COLO829 (cell line): Measurements from ENCODE around the gene USP14.

Experiments used
- DNase-seq: peaks from one replicate; pipeline ENCODE4 v3.0.0; 2012; ENCODE audit warnings: low spot score

Gene USP14

DNA sequence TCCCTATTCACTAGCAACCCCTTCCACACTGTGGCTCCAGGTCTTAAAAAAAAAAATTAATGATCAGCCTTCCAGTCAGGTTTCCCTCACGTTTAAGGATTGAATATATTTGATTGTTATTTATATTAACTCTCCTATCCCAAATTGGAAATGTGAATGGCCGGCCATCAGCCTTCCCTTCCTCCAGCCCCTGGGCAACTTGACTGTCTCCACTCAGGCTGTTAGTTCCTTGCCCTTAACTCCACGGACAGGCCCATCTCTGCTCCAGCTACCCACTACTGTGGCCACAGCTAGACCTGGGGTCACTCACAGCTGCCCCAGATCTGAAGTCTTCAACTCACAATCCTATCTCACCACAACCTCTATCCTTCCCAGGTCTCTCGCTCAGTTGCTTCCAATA is 69.5 kb downstream of the USP14 start:
- DNase-seq: no peak

GRCh38 chr18:228586-228985 is 70.2 kb downstream of the USP14 start:
- DNase-seq: no peak

DNA sequence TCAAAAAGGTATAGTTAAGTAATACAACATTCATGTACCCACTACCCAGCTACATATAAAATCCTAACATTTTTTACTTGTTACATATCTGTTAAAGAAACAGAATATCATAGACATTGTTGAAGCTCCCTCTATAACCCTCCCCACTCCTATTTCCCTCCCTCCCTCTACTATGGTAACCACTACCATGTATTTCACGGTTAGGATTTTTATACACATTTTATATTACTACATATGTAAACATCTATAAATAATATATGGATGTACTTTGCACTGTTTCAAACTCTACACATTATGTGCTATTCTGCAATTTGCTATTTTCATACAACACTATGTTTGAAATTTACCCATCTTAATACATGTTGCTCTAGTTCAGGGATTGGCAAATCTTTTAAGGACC is 73.2 kb downstream of the USP14 start:
- no peak for DNase-seq

- no peak for DNase-seq
Observed at GRCh38 chr18:240175-240574, 81.8 kb downstream of the USP14 start.

DNA sequence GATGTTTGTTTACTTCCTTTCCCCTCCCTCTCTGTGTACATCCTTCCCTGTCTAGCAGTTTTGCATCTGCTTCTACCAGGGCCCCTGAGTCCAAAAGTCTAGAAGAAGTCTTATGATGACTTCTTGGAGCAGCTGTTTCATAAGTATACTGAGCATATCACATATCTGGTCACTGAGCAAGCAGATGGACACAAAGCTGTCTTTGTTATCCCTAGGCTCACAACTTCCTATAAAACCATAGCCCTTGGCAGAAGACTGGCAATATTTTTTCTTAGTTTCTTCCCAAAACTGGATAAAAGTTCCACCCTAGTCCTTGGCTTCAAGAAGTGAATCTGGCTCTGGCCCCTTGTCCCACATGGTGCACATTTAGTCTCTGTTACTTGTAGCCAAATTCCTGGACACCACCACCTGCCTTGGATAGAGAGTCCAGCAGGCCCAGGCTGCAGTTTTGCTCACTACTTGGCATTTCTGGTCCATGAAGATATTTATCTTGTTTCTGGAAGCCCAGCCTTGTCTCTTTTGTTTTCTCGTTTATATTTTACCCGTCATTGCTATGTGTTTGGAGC is 87.0 kb downstream of the USP14 start:
- DNase-seq: peak; percentile 70

DNA sequence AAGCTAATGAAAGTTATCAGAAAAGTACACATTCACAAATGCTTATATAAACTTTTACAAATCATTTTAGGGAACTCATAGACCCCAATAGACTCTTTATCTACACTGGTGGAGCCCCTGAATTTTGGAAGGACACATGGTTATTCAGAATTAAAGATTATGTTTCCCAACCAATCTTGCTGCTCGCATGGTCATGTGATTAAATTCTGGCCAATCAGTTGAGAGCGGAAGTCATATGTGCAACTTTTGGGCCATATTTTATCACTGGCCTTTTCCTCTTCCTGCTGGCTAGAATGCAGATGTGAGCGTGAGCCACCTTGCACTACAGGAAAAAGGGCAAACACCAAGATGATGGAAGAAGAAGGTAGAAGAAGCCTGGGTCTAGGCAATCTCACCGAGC is 89.7 kb downstream of the USP14 start:
- DNase-seq: no peak

DNA sequence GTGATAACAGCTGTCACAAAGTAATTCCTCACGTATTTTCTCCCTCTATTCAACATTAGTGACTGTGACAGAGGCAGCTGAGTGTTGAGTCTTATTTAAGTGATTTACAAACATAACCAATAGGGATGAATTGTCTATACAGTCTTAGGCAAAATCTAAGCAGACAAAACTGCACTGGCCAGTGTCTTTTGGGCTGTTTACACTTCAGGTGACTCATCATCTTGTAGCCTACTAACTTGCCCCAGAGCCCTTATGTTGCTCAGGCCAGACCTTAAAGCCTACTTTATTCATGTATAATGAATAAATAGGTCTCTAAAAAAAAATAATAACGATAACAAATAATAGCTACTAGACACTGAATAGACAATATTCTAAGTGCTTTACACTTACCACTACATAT is 92.3 kb downstream of the USP14 start:
- DNase-seq: no peak

GRCh38 chr18:251572-251971 is 93.2 kb downstream of the USP14 start:
- DNase-seq: no peak

DNA sequence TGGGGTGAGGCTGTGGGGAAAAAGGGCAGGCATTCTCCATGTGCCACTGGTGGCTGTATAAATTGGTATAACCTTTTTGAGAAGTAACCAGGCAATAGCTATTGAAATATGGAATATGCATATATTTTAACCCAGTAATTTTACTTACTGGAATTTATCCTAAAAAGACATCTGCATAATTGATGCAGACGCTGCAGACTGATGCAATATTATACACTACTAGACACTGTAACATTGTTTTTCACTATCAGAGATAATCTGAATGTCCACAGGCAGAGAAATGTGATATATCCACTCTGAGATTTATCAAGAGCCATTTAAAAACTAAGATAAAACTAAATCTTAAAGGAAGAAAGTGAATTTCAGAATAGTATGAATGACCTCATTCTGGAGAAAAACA is 94.8 kb downstream of the USP14 start:
- DNase-seq: no peak

DNA sequence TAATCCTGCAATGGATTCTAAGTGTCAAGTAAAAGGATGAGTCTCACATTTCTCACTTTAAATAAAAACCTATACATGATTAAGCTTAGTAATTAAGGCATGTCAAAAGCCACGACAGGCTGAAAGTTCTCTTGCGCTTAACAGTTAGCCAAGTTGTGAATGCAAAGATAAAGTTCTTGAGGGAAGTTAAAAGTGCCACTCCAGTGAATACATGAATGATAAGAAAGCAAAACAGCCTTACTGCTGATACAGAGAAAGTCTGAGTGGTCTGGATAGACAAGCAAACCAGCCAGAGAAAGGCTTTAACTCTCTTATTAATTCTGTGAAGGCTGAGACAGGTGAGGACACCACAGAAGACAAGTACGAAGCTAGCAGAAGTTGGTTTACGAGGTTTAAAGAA is 96.8 kb downstream of the USP14 start:
- no peak for DNase-seq

- DNase-seq: no peak
Observed at GRCh38 chr18:260547-260946, 102.2 kb downstream of the USP14 start.

- no peak for DNase-seq
Observed at GRCh38 chr18:261398-262073, 103.2 kb downstream of the USP14 start.
